OCI-LY3 (cell line): ENCODE measurements around the gene ACVR1.

Experiments
- CTCF ChIP-seq: fragments of 200-600, 300-600 bp; sonication (generic); IDR thresholded peaks from 2 replicates; pipeline ENCODE4 v1.5.1; 2014; ENCODE audit warnings: antibody characterized with exemption, low read length, low read depth
- EZH2phosphoT487 ChIP-seq: fragments of 200-600 bp; shearing (Covaris generic); IDR thresholded peaks from 2 replicates; pipeline ENCODE4 v1.6.1; 2018; ENCODE audit warnings: antibody characterized with exemption, mixed run types, low read depth

GRCh38 chr2:157891643-157892041 is 15.5 kb upstream of the ACVR1 start:
- TF ChIP-seq CTCF, result no peak
- TF ChIP-seq EZH2phosphoT487, result no peak
